GM12878 (cell line): Measurements from ENCODE around the gene TMEM209. TPM values are rescaled to one million over a fixed set of nuclear protein-coding genes. Genes with fewer than 3 reads are reported as not detected.

Experiments used
- ATAC-seq: fragments of 200-7000 bp; cut with Tn5 transposase; 3 replicates; pipeline ENCODE4 v1.9.1; 2020; ENCODE audit warnings: mild to moderate bottlenecking, moderate library complexity
- BruUV-seq: library from RNA; stranded (reverse); fragments of 400-500 nt; replicated peaks from 2 replicates; lab custom pipeline; 2021; lab: Mats Ljungman, UMichigan
- CTCF ChIA-PET: fragments of 300-600 bp; sonication (Branson Sonifier 250); formaldehyde crosslinking; extraction: SDS; loops from one replicate; lab custom pipeline; 2021; ENCODE audit warnings: inconsistent platforms; lab: Yijun Ruan, JAX
- POLR2A ChIA-PET: fragments of 350-600 bp; formaldehyde crosslinking; extraction: SDS; loops from one replicate; lab custom pipeline; 2021; ENCODE audit warnings: inconsistent platforms; lab: Charles Lee
- RAD21 ChIA-PET: fragments of 300-600 bp; sonication (Branson Sonifier 250); formaldehyde crosslinking; loops from one replicate; lab custom pipeline; 2023; ENCODE audit warnings: antibody characterized with exemption; ENCODE audit not compliant: unreplicated experiment; lab: Charles Lee
- SMC1A ChIA-PET: fragments of 300-600 bp; sonication (Branson Sonifier 250); formaldehyde crosslinking; loops from one replicate; lab custom pipeline; 2023; ENCODE audit not compliant: unreplicated experiment, uncharacterized antibody; lab: Charles Lee
- DNase-seq: peaks from one replicate; pipeline ENCODE4 v3.0.0-alpha.2; 2011; ENCODE audit warnings: low read depth, low spot score
- FAIRE-seq: peaks from 3 replicates; lab custom pipeline; 2011; peaks lifted over from hg19 to GRCh38; lab: Jason Lieb, UNC
- H2AFZ ChIP-seq: 2 replicates; pipeline ENCODE4 v1.6.0; 2011; ENCODE audit warnings: low read depth, low read length, control low read depth; ENCODE audit not compliant: control insufficient read depth
- H3K27ac ChIP-seq: 2 replicates; pipeline ENCODE4 v1.5.1; 2011; ENCODE audit warnings: control low read depth; ENCODE audit not compliant: control insufficient read depth, insufficient read depth
- H3K27me3 ChIP-seq, 2 experiments: replicated peaks in 1 of 2; 2 replicates each; pipeline versions ENCODE4 v1.6.0 to v1.6.1; 2011; ENCODE audit warnings: low read length in 1 of 2; ENCODE audit not compliant: control insufficient read depth in 2 of 2, insufficient read depth in 2 of 2
- H3K36me3 ChIP-seq, 2 experiments: 2 replicates each; pipeline ENCODE4 v1.5.1; 2011; ENCODE audit warnings: low read length in 1 of 2; ENCODE audit not compliant: control insufficient read depth in 2 of 2, insufficient read depth in 2 of 2
- H3K4me1 ChIP-seq: 2 replicates; pipeline ENCODE4 v1.6.1; 2011; ENCODE audit warnings: mild to moderate bottlenecking, low read length, moderate library complexity, mixed read lengths; ENCODE audit not compliant: control insufficient read depth, insufficient read depth
- H3K4me2 ChIP-seq: 2 replicates; pipeline ENCODE4 v1.6.0; 2011; ENCODE audit warnings: control low read depth; ENCODE audit not compliant: control insufficient read depth, insufficient read depth
- H3K4me3 ChIP-seq: fragments of 200-600 bp; sonication (generic); 2 replicates; pipeline ENCODE4 v1.5.1; 2016
- H3K79me2 ChIP-seq: 2 replicates; pipeline ENCODE4 v1.6.0; 2011; ENCODE audit warnings: low read length; ENCODE audit not compliant: control insufficient read depth, insufficient read depth
- H3K9ac ChIP-seq: 2 replicates; pipeline ENCODE4 v1.8.0; 2011; ENCODE audit warnings: low read length, control low read depth, mixed read lengths; ENCODE audit not compliant: control insufficient read depth, insufficient read depth
- H3K9me3 ChIP-seq: replicated peaks from 3 replicates; pipeline ENCODE4 v1.5.1; 2011; ENCODE audit warnings: mild to moderate bottlenecking, low read length; ENCODE audit not compliant: control insufficient read depth, insufficient read depth
- H4K20me1 ChIP-seq: 2 replicates; pipeline ENCODE4 v1.6.0; 2011; ENCODE audit not compliant: control insufficient read depth, insufficient read depth
- IKZF2 ChIP-seq, 2 experiments: fragments of 450-650 bp; IDR thresholded peaks; 2 replicates each; pipeline ENCODE4 v1.6.1; 2017; ENCODE audit warnings: mild to moderate bottlenecking in 2 of 2, moderate library complexity in 2 of 2
- RUNX3 ChIP-seq: IDR thresholded peaks from 2 replicates; pipeline ENCODE4 v1.6.1; 2012; ENCODE audit warnings: low read length, inconsistent platforms
- ZBTB33 ChIP-seq: fragments of 450-650 bp; IDR thresholded peaks from 2 replicates; pipeline ENCODE4 v1.6.1; 2017; ENCODE audit warnings: mild to moderate bottlenecking
- WGBS: methylation state at CpG from one replicate; pipeline ENCODE4 v1.1.6; 2016; ENCODE audit warnings: low lambda C conversion rate; ENCODE audit not compliant: insufficient replicate concordance, insufficient coverage; ENCODE audit errors: missing lambda C conversion rate; 5-methylcytosine and 5-hydroxymethylcytosine counted together
- in situ Hi-C: fragments of 300-500 bp; cut with MboI; formaldehyde crosslinking; loops from 9 replicates; pipeline ENCODE4 v1.14.3; 2018; ENCODE audit warnings: mixed read lengths
- intact Hi-C: fragments of 100-400 bp; cut with micrococcal nuclease; formaldehyde crosslinking; loops from one replicate; pipeline ENCODE4 v1.14.2; 2022; ENCODE audit not compliant: unreplicated experiment
- polyA plus RNA-seq, 11 experiments: library from polyadenylated mRNA; depleted of rRNA in 4 of 11; unstranded in 6 of 11; stranded (reverse) in 5 of 11; fragments of >200 nt; fragmentation: Nextera tagmentation in 4 of 11; fragmentation: Illumina TruSeq in 1 of 11; extraction: Ambion mirVana in 4 of 11; extraction: Trizol in 1 of 11; gene quantifications; 1 replicate in 1 of 11; 2 replicates in 10 of 11; pipeline versions ENCODE4 v1.2.1 to v1.2.3, GENCODE V29; 2011 to 2016; ENCODE audit warnings: inconsistent platforms in 2 of 11, missing spikeins in 2 of 11, low read depth in 1 of 11
- total RNA-seq, 4 experiments: library from RNA; depleted of rRNA in 3 of 4; stranded (reverse); fragments of >200 nt in 3 of 4; fragmentation: Illumina TruSeq in 1 of 4; extraction: Trizol in 1 of 4; gene quantifications; 2 replicates each; pipeline versions ENCODE4 v1.2.1 to v1.2.3, GENCODE V29; 2013 to 2021

The TMEM209 gene
- total and polyA plus RNA-seq, 10 of the 15 experiments (the other 5 are each of a cell fraction or from before 2014, with no cell fraction given): 22.1 to 41.2 (median 35.1) TPM

GRCh38 chr7:130178251-130178650, 27.0 kb downstream of the TMEM209 start:
- Histone ChIP-seq H3K27ac (no peak overlapping the region), H3K9me3 (no peaks in the 10 kb centered on the region), H3K4me1 (peaks cover 6% of the 10 kb centered on the region; the same call in 1 of the 2 replicates), H3K36me3 (peaks cover 4 to 14% of the 10 kb centered on the region in 2 experiments; a peak in 3 of 4 replicates), H3K9ac (no peak overlapping the region), H4K20me1 (no peaks in the 10 kb centered on the region), H3K79me2 (no peaks in the 10 kb centered on the region), H2AFZ (no peak overlapping the region), H3K27me3 (no peaks in the 10 kb centered on the region), H3K4me3 (no peak overlapping the region), H3K4me2 (no peak overlapping the region)
- TF ChIP-seq RUNX3 (no peak), ZBTB33 (no peak), IKZF2 (IDR thresholded peaks at IDR 0.05) (no peak)
- ATAC-seq (no peak), DNase-seq (no peak), FAIRE-seq (no peak)
- 86% methylated on average over 4 of the region's 4 CpGs for WGBS
- ChIA-PET SMC1A (interaction anchor here (0.7 to 1.4 kb wide), 5 partner anchors 13 to 580 kb away, joined by 3 to 4 read pairs (median 3); no protein-coding TSS in a partner anchor), POLR2A (interaction anchor here (0.6 to 1.0 kb wide), 3 partner anchors 9 to 728 kb away, joined by 3 to 5 read pairs (median 3); no protein-coding TSS in a partner anchor), RAD21 (no interaction called here), CTCF (interaction anchor here (1.3 kb wide), 1 partner anchor 68 kb away, joined by 3 read pairs; no protein-coding TSS in a partner anchor)
- BruUV-seq: no TSS peak
- intact Hi-C loops: no loop called here
- in situ Hi-C loops: no loop called here
